Measurements from ENCODE around the gene EFCAB9.
"Not testable (repeated sequence)": the region's sequence is repeated elsewhere in the genome, so short reads cannot be mapped to it uniquely, and the experiment has no call there.

DNA sequence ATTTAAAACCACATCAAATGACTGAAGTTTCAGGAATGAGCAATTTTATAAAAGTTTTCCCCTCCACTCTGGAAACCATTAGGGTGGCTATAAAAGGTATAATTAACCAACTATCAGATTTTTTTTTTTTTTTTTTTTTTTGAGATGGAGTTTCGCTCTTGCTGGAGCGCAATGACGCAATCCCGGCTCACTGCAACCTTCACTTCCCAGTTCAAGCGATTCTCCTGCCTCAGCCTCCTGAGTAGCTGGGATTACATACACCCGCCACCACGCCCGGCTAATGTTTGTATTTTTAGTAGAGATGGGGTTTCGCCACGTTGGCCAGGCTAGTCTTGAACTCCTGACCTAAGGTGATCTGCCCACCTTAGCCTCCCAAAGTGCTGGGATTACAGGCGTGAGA is 12.0 kb downstream of the EFCAB9 start:
- not testable (repeated sequence) for TF ChIP-seq CTCF (conservative IDR thresholded peaks at IDR 0.05); ZFX (IDR thresholded peaks at IDR 0.05)

All from C4-2B (cell line).